Tongue (tissue), 2 donors: Measurements from ENCODE around the gene PRPF38A. TPM values are rescaled to one million over a fixed set of nuclear protein-coding genes. Genes with fewer than 3 reads are reported as not detected.

Experiments used
- DNase-seq: peaks from one replicate; pipeline ENCODE4 v3.0.0-alpha.2; 2015
- total RNA-seq: library from RNA; depleted of rRNA; stranded (reverse); fragments of >200 nt; gene quantifications from one replicate; pipeline ENCODE4 v1.2.3, GENCODE V29; 2014

PRPF38A gene
- total RNA-seq, 1 donor from 2014 or later = 24.8 TPM

DNA sequence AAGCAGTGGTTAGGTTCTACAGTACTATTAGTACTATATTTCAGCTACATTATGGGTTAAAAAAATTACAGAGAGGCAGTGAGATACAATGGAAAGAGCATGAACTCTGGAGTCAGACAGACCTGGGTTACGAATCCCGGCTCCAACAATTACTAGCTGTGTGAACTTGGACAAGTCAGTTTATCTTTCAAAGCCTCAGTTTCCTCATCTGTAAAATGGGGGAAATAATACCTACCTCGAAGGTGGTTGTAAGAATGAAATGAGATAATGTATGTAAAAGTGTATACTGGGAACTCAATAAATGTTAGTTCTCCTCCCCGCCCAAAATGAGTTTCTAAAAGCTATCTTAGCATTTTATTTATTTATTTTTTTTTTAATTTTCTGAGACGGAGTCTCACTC lies 59.5 kb downstream of the PRPF38A start:
- DNase-seq = no peak

DNA sequence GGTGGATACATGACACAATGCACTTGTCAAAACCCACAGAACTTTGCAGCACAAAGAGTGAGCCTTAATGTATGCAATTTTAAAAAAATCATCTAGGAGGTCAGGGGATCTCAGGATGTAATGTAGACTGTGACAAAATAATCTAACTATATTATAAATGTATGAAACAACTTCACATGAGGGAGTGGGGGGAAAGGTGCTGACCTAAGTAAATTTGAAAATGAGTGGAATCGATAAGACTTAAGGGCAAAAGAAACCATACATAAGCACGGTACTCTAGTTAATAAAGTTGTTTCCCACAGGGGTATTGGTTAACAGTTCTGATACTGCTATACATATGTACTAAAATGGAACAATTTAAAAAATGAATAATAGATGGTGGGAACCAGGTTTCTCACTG lies 64.7 kb downstream of the PRPF38A start:
- DNase-seq = no peak

Other genes with a start within 250 kb of the PRPF38A start
- 17.6 TPM for gene CC2D1B, start 38.4 kb upstream of the PRPF38A start, total RNA-seq
- gene ORC1, start 179 bp upstream of the PRPF38A start, total RNA-seq = 1.7 TPM
- 115 TPM for gene TUT4, start 148.5 kb downstream of the PRPF38A start, total RNA-seq
- 138 TPM for gene GPX7, start 197.8 kb downstream of the PRPF38A start, total RNA-seq
- not detected for gene SHISAL2A, start 228.6 kb downstream of the PRPF38A start, total RNA-seq